ENCODE results near the gene PRKCB.
"Not testable (repeated sequence)": the region's sequence is repeated elsewhere in the genome, so short reads cannot be mapped to it uniquely, and the experiment has no call there.

Gene PRKCB

DNA sequence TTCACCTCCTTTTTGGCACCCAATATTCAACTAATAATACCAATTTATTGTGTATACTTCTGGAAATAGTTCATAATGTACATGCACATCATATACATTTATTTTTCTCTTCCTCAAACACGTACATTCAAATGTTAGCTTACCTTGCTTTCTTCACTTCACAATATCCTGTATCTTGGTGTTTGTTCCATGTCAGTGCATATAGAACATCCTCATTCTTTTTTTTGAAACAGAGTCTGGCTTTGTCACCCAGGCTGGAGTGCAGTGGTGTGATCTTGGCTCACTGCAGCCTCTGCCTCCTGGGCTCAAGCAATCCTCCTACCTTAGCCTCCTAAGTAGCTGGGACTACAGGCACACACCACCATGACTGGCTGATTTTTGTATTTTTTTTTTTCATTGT is 80.8 kb downstream of the PRKCB start:
- not testable (repeated sequence) for H3K9me3 ChIP-seq (ENCODE audit: control insufficient read depth, low read length); H3K9ac ChIP-seq (ENCODE audit: low read length); H3K36me3 ChIP-seq (ENCODE audit: control insufficient read depth, insufficient read depth, low read length); H3K27me3 ChIP-seq (ENCODE audit: control insufficient read depth, insufficient read depth, low read length); H3K4me1 ChIP-seq (ENCODE audit: control insufficient read depth, insufficient read depth, low read length); H3K4me3 ChIP-seq (ENCODE audit: low read length)

- Histone ChIP-seq H3K27me3 (ENCODE audit: control insufficient read depth, insufficient read depth, low read length) (no peaks in the 10 kb centered on the region), H3K9ac (ENCODE audit: low read length) (no peak overlapping the region), H3K36me3 (ENCODE audit: control insufficient read depth, insufficient read depth, low read length) (no peaks in the 10 kb centered on the region), H3K4me1 (ENCODE audit: control insufficient read depth, insufficient read depth, low read length) (no peaks in the 10 kb centered on the region), H3K4me3 (ENCODE audit: low read length) (no peak overlapping the region), H3K9me3 (ENCODE audit: control insufficient read depth, low read length) (no peaks in the 10 kb centered on the region)
Observed at GRCh38 chr16:23917621-23918020, 81.8 kb downstream of the PRKCB start.

DNA sequence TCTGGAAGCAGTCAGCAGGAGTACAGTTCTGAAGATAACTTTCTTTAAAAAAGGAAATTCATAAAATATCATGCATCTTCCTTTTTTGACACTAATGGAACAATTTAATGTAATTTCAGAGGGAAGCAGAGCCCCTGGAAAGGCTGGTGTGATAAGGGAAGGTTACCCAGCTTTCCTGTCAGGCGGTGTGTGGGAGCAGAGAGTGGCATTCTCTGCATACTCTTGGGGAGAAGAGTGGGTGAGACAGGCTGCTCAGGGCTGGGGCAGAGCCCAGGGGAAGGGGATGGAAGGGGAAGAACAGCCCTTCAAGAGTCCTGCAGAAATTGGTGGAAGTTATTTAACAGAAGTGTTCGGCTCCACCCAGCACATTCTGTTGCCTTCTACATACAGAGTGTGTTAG is 84.7 kb downstream of the PRKCB start:
- Histone ChIP-seq H3K36me3 (ENCODE audit: control insufficient read depth, insufficient read depth, low read length) (no peaks in the 10 kb centered on the region), H3K27me3 (ENCODE audit: control insufficient read depth, insufficient read depth, low read length) (no peaks in the 10 kb centered on the region), H3K9me3 (ENCODE audit: control insufficient read depth, low read length) (no peaks in the 10 kb centered on the region), H3K9ac (ENCODE audit: low read length) (no peak overlapping the region), H3K4me3 (ENCODE audit: low read length) (no peak overlapping the region), H3K4me1 (ENCODE audit: control insufficient read depth, insufficient read depth, low read length) (no peaks in the 10 kb centered on the region)

- H3K27me3 ChIP-seq (ENCODE audit: control insufficient read depth, insufficient read depth, low read length), result no peaks in the 10 kb centered on the region
- no peaks in the 10 kb centered on the region for H3K4me1 ChIP-seq (ENCODE audit: control insufficient read depth, insufficient read depth, low read length)
- no peak overlapping the region for H3K9ac ChIP-seq (ENCODE audit: low read length)
- no peak overlapping the region for H3K4me3 ChIP-seq (ENCODE audit: low read length)
- H3K36me3 ChIP-seq (ENCODE audit: control insufficient read depth, insufficient read depth, low read length), result no peaks in the 10 kb centered on the region
- no peaks in the 10 kb centered on the region for H3K9me3 ChIP-seq (ENCODE audit: control insufficient read depth, low read length)
Observed at GRCh38 chr16:23920899-23921298, 85.1 kb downstream of the PRKCB start.

DNA sequence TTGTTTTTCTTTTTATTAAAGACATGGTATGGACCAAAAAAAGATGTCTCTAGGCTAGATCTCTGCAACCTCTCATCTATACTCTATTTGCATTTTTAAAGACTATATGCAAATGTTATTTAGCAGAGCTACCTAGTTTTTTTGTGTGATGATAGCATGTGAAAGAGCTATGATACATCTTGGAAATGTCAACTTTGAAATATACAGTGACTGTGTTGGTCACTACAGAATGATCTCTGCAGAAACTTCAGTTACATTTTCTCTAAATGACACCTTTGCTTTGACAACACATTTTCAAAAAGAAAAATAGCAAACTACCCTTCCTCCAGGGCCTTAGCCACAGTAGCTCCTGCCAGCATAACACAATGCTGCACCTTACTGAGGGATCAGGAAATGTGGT is 86.6 kb downstream of the PRKCB start:
- no peaks in the 10 kb centered on the region for H3K36me3 ChIP-seq (ENCODE audit: control insufficient read depth, insufficient read depth, low read length)
- H3K9ac ChIP-seq (ENCODE audit: low read length), result no peak overlapping the region
- no peaks in the 10 kb centered on the region for H3K27me3 ChIP-seq (ENCODE audit: control insufficient read depth, insufficient read depth, low read length)
- H3K4me1 ChIP-seq (ENCODE audit: control insufficient read depth, insufficient read depth, low read length), result no peaks in the 10 kb centered on the region
- no peak overlapping the region for H3K4me3 ChIP-seq (ENCODE audit: low read length)
- H3K9me3 ChIP-seq (ENCODE audit: control insufficient read depth, low read length), result no peaks in the 10 kb centered on the region

DNA sequence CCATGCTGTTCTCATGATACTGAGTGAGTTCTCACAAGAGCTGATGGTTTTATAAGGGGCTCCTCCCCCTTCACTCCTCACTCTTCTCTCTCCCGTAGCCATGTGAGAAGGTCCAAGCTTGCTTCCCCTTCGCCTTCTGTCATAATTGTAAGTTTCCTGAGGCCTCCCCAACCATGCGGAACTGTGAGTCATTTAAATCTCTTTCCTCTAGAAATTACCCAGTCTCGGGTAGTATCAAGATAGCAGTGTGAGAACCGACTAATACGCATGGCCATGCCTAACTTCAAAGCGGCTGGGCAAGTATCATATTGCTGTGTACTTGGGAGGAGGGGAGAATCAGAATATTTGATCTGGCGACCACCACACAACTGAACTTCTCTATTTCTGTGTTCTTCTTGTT is 88.3 kb downstream of the PRKCB start:
- Histone ChIP-seq H3K36me3 (ENCODE audit: control insufficient read depth, insufficient read depth, low read length) (no peaks in the 10 kb centered on the region), H3K27me3 (ENCODE audit: control insufficient read depth, insufficient read depth, low read length) (no peaks in the 10 kb centered on the region), H3K4me1 (ENCODE audit: control insufficient read depth, insufficient read depth, low read length) (no peaks in the 10 kb centered on the region), H3K9ac (ENCODE audit: low read length) (no peak overlapping the region), H3K4me3 (ENCODE audit: low read length) (no peak overlapping the region), H3K9me3 (ENCODE audit: control insufficient read depth, low read length) (no peaks in the 10 kb centered on the region)

- Histone ChIP-seq H3K9me3 (ENCODE audit: control insufficient read depth, low read length) (no peaks in the 10 kb centered on the region), H3K4me3 (ENCODE audit: low read length) (no peak overlapping the region), H3K9ac (ENCODE audit: low read length) (no peak overlapping the region), H3K36me3 (ENCODE audit: control insufficient read depth, insufficient read depth, low read length) (no peaks in the 10 kb centered on the region), H3K4me1 (ENCODE audit: control insufficient read depth, insufficient read depth, low read length) (no peaks in the 10 kb centered on the region), H3K27me3 (ENCODE audit: control insufficient read depth, insufficient read depth, low read length) (no peaks in the 10 kb centered on the region)
Observed at GRCh38 chr16:23927796-23928195, 92.0 kb downstream of the PRKCB start.

DNA sequence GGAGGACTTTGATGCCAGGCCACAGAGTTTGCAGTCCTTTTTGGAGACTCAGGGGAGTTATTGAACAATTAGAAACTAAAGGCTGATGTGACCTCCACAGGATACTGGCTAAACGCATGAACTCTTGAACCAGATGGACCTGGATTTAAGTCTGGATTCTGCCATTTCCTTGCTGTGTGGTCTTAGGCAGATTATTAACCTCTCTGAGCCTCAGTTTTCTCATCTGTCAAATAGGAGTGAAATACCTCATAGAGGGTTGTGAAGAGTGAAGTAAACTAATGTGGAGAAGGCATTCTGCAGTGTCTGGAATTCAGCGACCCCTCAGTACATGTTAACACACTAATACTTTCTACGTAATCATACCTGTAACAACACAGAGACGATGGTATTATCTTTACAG is 93.5 kb downstream of the PRKCB start:
- Histone ChIP-seq H3K36me3 (ENCODE audit: control insufficient read depth, insufficient read depth, low read length) (no peaks in the 10 kb centered on the region), H3K9me3 (ENCODE audit: control insufficient read depth, low read length) (no peaks in the 10 kb centered on the region), H3K4me3 (ENCODE audit: low read length) (no peak overlapping the region), H3K27me3 (ENCODE audit: control insufficient read depth, insufficient read depth, low read length) (no peaks in the 10 kb centered on the region), H3K4me1 (ENCODE audit: control insufficient read depth, insufficient read depth, low read length) (no peaks in the 10 kb centered on the region), H3K9ac (ENCODE audit: low read length) (no peak overlapping the region)

DNA sequence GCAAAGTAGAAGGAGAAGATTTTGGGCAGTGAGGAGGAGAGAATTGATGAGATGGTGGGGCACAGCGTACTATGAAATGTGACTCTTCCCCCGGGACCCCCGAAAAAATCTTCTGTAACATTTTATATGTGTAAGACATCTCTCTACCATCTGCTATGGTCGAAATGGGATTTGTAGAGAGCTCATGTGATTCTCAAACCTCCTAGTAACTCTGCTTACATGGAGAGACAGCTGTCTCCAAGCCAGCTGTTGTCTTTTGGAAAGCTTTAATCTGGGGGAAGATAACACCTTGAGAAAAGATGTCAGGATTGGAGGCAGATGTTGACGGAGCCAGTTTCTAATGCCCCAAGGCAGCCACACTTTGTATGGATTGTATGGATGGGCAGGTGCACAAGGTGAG is 94.1 kb downstream of the PRKCB start:
- no peak overlapping the region for H3K9ac ChIP-seq (ENCODE audit: low read length)
- H3K36me3 ChIP-seq (ENCODE audit: control insufficient read depth, insufficient read depth, low read length), result no peaks in the 10 kb centered on the region
- no peaks in the 10 kb centered on the region for H3K4me1 ChIP-seq (ENCODE audit: control insufficient read depth, insufficient read depth, low read length)
- no peaks in the 10 kb centered on the region for H3K27me3 ChIP-seq (ENCODE audit: control insufficient read depth, insufficient read depth, low read length)
- no peak overlapping the region for H3K4me3 ChIP-seq (ENCODE audit: low read length)
- no peaks in the 10 kb centered on the region for H3K9me3 ChIP-seq (ENCODE audit: control insufficient read depth, low read length)

DNA sequence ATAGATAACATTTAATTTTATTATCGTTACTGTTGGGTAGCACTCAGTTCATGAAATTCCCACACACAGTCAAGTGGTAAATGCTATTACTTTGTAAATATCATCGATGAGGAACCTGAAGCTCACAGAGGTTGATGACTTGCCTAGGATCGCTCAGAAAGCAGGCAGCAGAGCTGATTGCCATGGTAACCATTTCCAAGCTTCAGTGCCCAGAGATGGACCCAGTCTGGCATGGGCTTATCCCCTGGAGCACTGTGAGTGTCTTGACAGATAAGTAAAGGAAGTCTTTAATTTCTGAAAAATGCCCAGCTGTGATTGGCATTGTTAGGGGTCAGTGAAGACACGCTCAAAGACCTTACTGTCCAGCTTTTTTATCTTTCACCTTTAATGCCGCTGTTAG is 95.0 kb downstream of the PRKCB start:
- Histone ChIP-seq H3K4me3 (ENCODE audit: low read length) (no peak overlapping the region), H3K36me3 (ENCODE audit: control insufficient read depth, insufficient read depth, low read length) (no peaks in the 10 kb centered on the region), H3K9me3 (ENCODE audit: control insufficient read depth, low read length) (no peaks in the 10 kb centered on the region), H3K27me3 (ENCODE audit: control insufficient read depth, insufficient read depth, low read length) (no peaks in the 10 kb centered on the region), H3K9ac (ENCODE audit: low read length) (no peak overlapping the region), H3K4me1 (ENCODE audit: control insufficient read depth, insufficient read depth, low read length) (no peaks in the 10 kb centered on the region)

DNA sequence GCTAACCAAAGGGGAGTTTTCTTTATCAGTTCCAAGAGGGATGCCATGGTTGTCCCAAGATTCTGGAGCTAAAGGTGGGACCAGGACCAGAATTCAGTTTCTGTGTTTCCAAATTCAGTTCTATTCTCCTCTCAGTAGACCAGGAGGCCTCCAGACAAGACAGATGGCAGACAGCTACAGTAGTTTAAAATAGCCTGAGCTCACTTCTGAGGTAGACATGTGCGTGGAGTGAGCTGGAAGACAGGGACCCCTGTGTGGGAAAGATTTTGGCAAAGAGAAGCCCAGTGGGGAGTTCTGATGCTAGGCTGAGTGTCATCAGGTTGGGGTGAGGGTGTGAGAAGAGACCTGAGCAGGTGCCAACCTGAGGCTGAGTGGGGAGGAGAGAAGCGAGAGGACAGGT is 95.4 kb downstream of the PRKCB start:
- no peaks in the 10 kb centered on the region for H3K4me1 ChIP-seq (ENCODE audit: control insufficient read depth, insufficient read depth, low read length)
- H3K9ac ChIP-seq (ENCODE audit: low read length), result no peak overlapping the region
- H3K9me3 ChIP-seq (ENCODE audit: control insufficient read depth, low read length), result no peaks in the 10 kb centered on the region
- H3K4me3 ChIP-seq (ENCODE audit: low read length), result no peak overlapping the region
- H3K36me3 ChIP-seq (ENCODE audit: control insufficient read depth, insufficient read depth, low read length), result no peaks in the 10 kb centered on the region
- H3K27me3 ChIP-seq (ENCODE audit: control insufficient read depth, insufficient read depth, low read length), result no peaks in the 10 kb centered on the region

GRCh38 chr16:23933650-23934049 is 97.9 kb downstream of the PRKCB start:
- H3K9ac ChIP-seq (ENCODE audit: low read length); H3K9me3 ChIP-seq (ENCODE audit: control insufficient read depth, low read length); H3K4me1 ChIP-seq (ENCODE audit: control insufficient read depth, insufficient read depth, low read length); H3K27me3 ChIP-seq (ENCODE audit: control insufficient read depth, insufficient read depth, low read length); H3K4me3 ChIP-seq (ENCODE audit: low read length); H3K36me3 ChIP-seq (ENCODE audit: control insufficient read depth, insufficient read depth, low read length): not testable (repeated sequence)

GRCh38 chr16:23934610-23935236 is 98.9 kb downstream of the PRKCB start:
- H3K4me3 ChIP-seq (ENCODE audit: low read length), result no peak overlapping the region

More at GRCh38 chr16:23934610-23935236, 98.9 kb downstream of the PRKCB start:
- Histone ChIP-seq H3K9me3 (ENCODE audit: control insufficient read depth, low read length) (no peaks in the 10 kb centered on the region), H3K9ac (ENCODE audit: low read length) (no peak overlapping the region), H3K4me1 (ENCODE audit: control insufficient read depth, insufficient read depth, low read length) (no peaks in the 10 kb centered on the region), H3K27me3 (ENCODE audit: control insufficient read depth, insufficient read depth, low read length) (no peaks in the 10 kb centered on the region), H3K36me3 (ENCODE audit: control insufficient read depth, insufficient read depth, low read length) (no peaks in the 10 kb centered on the region)
